WI38 (cell line): ENCODE measurements around the gene KISS1.

Experiments used
- H3K4me3 ChIP-seq: 2 replicates; pipeline ENCODE4 v1.5.1; 2011; ENCODE audit warnings: low read depth, mild to moderate bottlenecking, control low read depth, low read length
- CTCF ChIP-seq: IDR thresholded peaks from 2 replicates; pipeline ENCODE4 v1.5.1; 2012; ENCODE audit warnings: low read depth, mild to moderate bottlenecking, control low read depth, low read length

Gene KISS1

GRCh38 chr1:204149107-204149506 lies 47.2 kb downstream of the KISS1 start:
- no peak for TF ChIP-seq CTCF
- H3K4me3 ChIP-seq = no peak overlapping the region

GRCh38 chr1:204147406-204148383 lies 48.6 kb downstream of the KISS1 start:
- no peak overlapping the region for H3K4me3 ChIP-seq
- no peak for TF ChIP-seq CTCF

GRCh38 chr1:204146965-204147364 lies 49.3 kb downstream of the KISS1 start:
- H3K4me3 ChIP-seq = no peak overlapping the region
- TF ChIP-seq CTCF = no peak

- H3K4me3 ChIP-seq = no peak overlapping the region
- TF ChIP-seq CTCF = no peak
These were observed 50.0 kb downstream of the KISS1 start for GRCh38 chr1:204146309-204146708.

GRCh38 chr1:204145033-204145504 lies 51.2 kb downstream of the KISS1 start:
- TF ChIP-seq CTCF = no peak
- H3K4me3 ChIP-seq = no peak overlapping the region

GRCh38 chr1:204143276-204144041 lies 52.8 kb downstream of the KISS1 start:
- TF ChIP-seq CTCF = no peak
- no peak overlapping the region for H3K4me3 ChIP-seq
